Adrenal gland (tissue), 12 donors: ENCODE data around the gene KRT79. TPM values are rescaled to one million over a fixed set of nuclear protein-coding genes. Genes with fewer than 3 reads are reported as not detected.

Experiments
- DNase-seq, 7 donors: peaks; one replicate each; pipeline ENCODE4 v3.0.0-alpha.2; 2019 to 2020
- H3K27ac ChIP-seq, 5 donors: fragments of 200-600 bp; sonication (generic) in 4 of 5; 1 replicate in 3 of 5; 2 replicates in 2 of 5; pipeline versions ENCODE4 v1.5.1 to v1.8.0; 2016 to 2020; ENCODE audit warnings: mild to moderate bottlenecking in 1 of 5
- H3K27me3 ChIP-seq: fragments of 200-600 bp; 2 replicates; pipeline ENCODE4 v1.8.0; 2021
- H3K36me3 ChIP-seq, 2 donors: fragments of 200-600 bp; replicated peaks in 1 of 2; 1 replicate in 1 of 2; 2 replicates in 1 of 2; pipeline versions ENCODE4 v1.5.1 to v1.8.0; 2018 to 2022
- H3K4me1 ChIP-seq, 2 donors: fragments of 200-600 bp; replicated peaks in 1 of 2; 1 replicate in 1 of 2; 2 replicates in 1 of 2; pipeline versions ENCODE4 v1.5.1 to v1.8.0; 2018 to 2021
- H3K4me3 ChIP-seq, 4 donors: fragments of 200-600 bp; sonication (generic) in 3 of 4; one replicate each; pipeline ENCODE4 v1.5.1; 2016 to 2018
- H3K9me3 ChIP-seq, 3 donors: fragments of 200-600 bp; sonication (generic) in 1 of 3; replicated peaks in 1 of 3; 1 replicate in 2 of 3; 2 replicates in 1 of 3; pipeline versions ENCODE4 v1.5.1 to v1.8.0; 2016 to 2021
- POLR2A ChIP-seq, 2 donors: fragments of 450-650 bp; IDR thresholded peaks; one replicate each; pipeline ENCODE4 v1.6.1; 2017; ENCODE audit warnings: antibody characterized with exemption in 2 of 2, mild to moderate bottlenecking in 2 of 2, moderate library complexity in 1 of 2
- WGBS, 4 donors: extraction: QIAGEN DNeasy Blood & Tissue Kit in 2 of 4; methylation state at CpG; one replicate each; pipeline versions ENCODE4 v1.1.5 to v1.1.7; 2013 to 2017; 5-methylcytosine and 5-hydroxymethylcytosine counted together
- intact Hi-C, 2 donors: fragments of 100-400 bp; cut with DNase I; formaldehyde crosslinking; loops; one replicate each; pipeline versions ENCODE4 v1.14.1 to v1.15.0; 2022 to 2023
- polyA plus RNA-seq, 3 donors: library from polyadenylated mRNA; stranded (reverse); fragments of 200-250 nt in 2 of 3; fragments of 350-450 nt in 1 of 3; fragmentation: Illumina TruSeq in 1 of 3; extraction: RNeasy Lipid Tissue Mini Kit (QIAGEN cat#74804) in 1 of 3; gene quantifications; one replicate each; pipeline ENCODE4 v1.2.3, GENCODE V29; 2013 to 2014
- total RNA-seq, 9 donors: library from RNA; depleted of rRNA in 4 of 9; stranded (reverse); fragments of >200 nt in 4 of 9; fragments of 120-200 nt in 1 of 9; fragmentation: NEBNext Ultra II Directional in 1 of 9; extraction: Animal tissue kit (Norgen Biotek cat#: 25700) in 1 of 9; gene quantifications; one replicate each; pipeline versions ENCODE4 v1.1.0 to v1.2.4, GENCODE V29; 2013 to 2023
- TF ChIP-seq, protein P1 (sequence below), 6 experiments: fragments of 450-650 bp in 4 of 6; fragments of 200-600 bp in 2 of 6; sonication (generic) in 1 of 6; IDR thresholded peaks; 1 replicate in 5 of 6; 2 replicates in 1 of 6; pipeline versions ENCODE4 v1.5.1 to v1.8.0; 2016 to 2021; ENCODE audit warnings: antibody characterized with exemption in 6 of 6, mild to moderate bottlenecking in 2 of 6, moderate library complexity in 1 of 6
- donor health status: healthy with polysubstance abuse.
- donor health status: Bipolar disorder and iron deficiency.
- donor health status: DM: yes; HTN: yes; CAD: no.
- donor health status: DM: no; HTN: no; CAD: no.
- donor health status: DM: no; HTN: no; CAD: no.
- donor health status: DM: yes; HTN: yes; CAD: no.

KRT79 gene
- total and polyA plus RNA-seq, 12 donors: 0.24 TPM; not detected in 11

DNA sequence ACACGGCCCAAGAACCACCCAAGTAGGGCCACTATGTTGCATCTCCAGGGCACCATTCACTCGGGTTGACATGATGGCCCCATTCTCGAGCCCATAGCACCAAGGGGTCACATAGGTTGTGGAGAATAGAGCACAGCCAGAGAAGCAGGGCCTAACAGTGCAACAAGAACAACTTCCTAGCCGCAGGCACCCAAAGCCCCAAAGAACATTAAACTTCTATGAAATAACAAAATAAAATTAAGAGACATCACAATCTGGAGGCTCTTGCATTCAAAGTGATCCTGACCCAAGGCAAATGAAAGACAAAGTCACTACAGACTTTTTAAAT lies 22.1 kb downstream of the KRT79 start:
- TF ChIP-seq, protein P1, sequence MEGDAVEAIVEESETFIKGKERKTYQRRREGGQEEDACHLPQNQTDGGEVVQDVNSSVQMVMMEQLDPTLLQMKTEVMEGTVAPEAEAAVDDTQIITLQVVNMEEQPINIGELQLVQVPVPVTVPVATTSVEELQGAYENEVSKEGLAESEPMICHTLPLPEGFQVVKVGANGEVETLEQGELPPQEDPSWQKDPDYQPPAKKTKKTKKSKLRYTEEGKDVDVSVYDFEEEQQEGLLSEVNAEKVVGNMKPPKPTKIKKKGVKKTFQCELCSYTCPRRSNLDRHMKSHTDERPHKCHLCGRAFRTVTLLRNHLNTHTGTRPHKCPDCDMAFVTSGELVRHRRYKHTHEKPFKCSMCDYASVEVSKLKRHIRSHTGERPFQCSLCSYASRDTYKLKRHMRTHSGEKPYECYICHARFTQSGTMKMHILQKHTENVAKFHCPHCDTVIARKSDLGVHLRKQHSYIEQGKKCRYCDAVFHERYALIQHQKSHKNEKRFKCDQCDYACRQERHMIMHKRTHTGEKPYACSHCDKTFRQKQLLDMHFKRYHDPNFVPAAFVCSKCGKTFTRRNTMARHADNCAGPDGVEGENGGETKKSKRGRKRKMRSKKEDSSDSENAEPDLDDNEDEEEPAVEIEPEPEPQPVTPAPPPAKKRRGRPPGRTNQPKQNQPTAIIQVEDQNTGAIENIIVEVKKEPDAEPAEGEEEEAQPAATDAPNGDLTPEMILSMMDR (IDR thresholded peaks at IDR 0.05): no peak
- TF ChIP-seq POLR2A (IDR thresholded peaks at IDR 0.05): no peak
- Histone ChIP-seq H3K27ac (no peak overlapping the region), H3K9me3 (no peaks in the 10 kb centered on the region), H3K36me3 (no peaks in the 10 kb centered on the region), H3K4me3 (no peak overlapping the region), H3K4me1 (no peaks in the 10 kb centered on the region), H3K27me3 (no peaks in the 10 kb centered on the region)
- WGBS, 4 donors: 52 to 67% (median 62%) methylated on average over 3 to 4 of the region's 4 CpGs
- no peak for DNase-seq
- intact Hi-C loops: no loop called here

DNA sequence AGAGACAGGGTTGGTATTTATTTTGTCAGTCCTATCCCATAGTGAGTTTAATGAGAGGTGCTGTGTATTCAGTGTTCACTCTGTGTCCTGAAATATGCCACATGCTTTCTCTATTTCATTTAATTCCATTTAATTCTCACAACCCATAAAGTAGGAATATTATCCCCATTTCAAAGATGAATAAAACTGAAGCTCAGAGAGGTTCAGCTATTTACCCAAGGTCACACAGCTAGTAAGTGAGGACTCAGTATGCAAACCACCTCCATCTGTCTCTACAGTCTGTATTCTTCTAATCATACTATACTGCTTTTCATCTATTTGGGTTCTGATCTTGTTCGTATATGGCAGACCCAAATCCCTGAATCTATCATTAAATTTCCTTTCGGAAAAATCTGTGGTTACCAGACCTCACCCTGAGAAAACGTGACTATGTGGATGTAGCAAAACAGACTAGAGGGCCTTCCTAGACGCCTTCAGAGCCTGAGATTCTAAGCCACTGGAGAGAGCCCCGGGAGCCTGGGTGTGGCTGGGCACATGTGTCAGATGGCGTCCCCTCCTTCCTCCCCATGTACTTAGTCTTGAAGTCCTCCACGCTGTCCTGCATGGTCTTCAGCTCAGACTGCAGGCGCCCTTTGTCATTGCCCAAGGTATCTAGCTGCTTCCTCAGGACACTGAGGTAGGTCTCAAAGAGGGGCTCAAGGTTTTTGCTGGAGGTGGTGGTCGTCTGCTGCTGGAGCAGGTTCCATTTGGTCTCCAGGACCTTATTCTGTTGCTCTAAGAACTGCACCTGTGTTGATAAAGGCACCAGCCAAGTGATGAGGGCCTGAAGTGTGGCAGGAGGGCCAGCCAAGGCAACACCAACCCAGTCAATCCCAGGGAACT lies 22.7 kb downstream of the KRT79 start:
- Histone ChIP-seq H3K27me3 (no peaks in the 10 kb centered on the region), H3K9me3 (no peaks in the 10 kb centered on the region), H3K4me1 (no peaks in the 10 kb centered on the region), H3K27ac (no peak overlapping the region), H3K4me3 (no peak overlapping the region), H3K36me3 (no peaks in the 10 kb centered on the region)
- intact Hi-C loops: no loop called here
- 79 to 84% (median 79%) methylated on average over 9 of the region's 9 CpGs for WGBS, 4 donors
- no peak for TF ChIP-seq POLR2A (IDR thresholded peaks at IDR 0.05)
- TF ChIP-seq, protein P1 (IDR thresholded peaks at IDR 0.05): no peak
- no peak for DNase-seq

DNA sequence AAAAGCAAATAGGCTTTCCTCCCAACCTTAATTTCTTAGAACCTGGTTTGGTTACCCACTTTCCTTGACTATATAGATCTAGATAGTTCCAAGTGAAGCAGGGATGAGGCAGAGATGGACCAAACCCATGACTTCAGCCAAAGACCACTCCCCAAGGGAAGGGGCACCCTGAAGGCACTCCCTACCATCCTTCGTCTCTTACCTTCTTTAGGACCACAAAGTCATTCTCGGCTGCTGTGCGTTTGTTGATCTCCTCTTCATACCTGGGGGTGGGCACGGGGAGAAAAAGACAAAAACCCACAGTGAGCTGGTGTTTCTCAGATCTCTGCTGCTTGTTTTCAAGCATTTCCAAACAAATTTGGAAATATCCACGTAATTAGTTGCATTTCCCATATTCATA lies 23.6 kb downstream of the KRT79 start:
- no peak for TF ChIP-seq POLR2A (IDR thresholded peaks at IDR 0.05)
- Histone ChIP-seq H3K27me3 (no peaks in the 10 kb centered on the region), H3K9me3 (no peaks in the 10 kb centered on the region), H3K4me1 (no peaks in the 10 kb centered on the region), H3K4me3 (no peak overlapping the region), H3K27ac (no peak overlapping the region), H3K36me3 (no peaks in the 10 kb centered on the region)
- DNase-seq: no peak
- WGBS, 4 donors: 57 to 67% (median 62%) methylated on average over 5 of the region's 5 CpGs
- intact Hi-C loops: no loop called here

DNA sequence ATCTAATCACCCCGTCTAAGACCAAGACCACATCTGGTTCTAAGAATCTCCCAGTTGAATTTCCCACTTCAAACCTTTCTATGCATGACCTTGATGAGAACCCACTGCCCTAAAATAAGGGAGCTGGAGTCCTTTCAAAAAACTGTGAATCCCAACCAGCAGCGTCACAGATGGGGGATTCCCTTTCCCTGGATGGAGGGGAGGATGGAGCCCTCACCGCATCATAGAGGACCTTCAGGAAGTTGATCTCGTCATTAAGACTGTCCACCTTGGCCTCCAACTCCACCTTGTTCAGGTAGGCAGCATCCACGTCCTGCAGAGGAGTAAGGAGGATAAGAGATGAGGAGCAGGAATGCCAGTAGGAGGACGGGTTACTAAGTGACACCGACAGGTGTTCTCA lies 24.9 kb downstream of the KRT79 start:
- Histone ChIP-seq H3K4me3 (no peak overlapping the region), H3K27me3 (no peaks in the 10 kb centered on the region), H3K27ac (no peak overlapping the region), H3K9me3 (no peaks in the 10 kb centered on the region), H3K36me3 (no peaks in the 10 kb centered on the region), H3K4me1 (no peaks in the 10 kb centered on the region)
- no peak for TF ChIP-seq POLR2A (IDR thresholded peaks at IDR 0.05)
- TF ChIP-seq, protein P1 (IDR thresholded peaks at IDR 0.05): no peak
- 71 to 75% (median 74%) methylated on average over 7 of the region's 7 CpGs for WGBS, 4 donors
- no peak for DNase-seq
- intact Hi-C loops: no loop called here
